A549 treated with RU486 at 1 μM for 4 hours (cell line): Measurements from ENCODE around the gene GPATCH8. TPM values are rescaled to one million over a fixed set of nuclear protein-coding genes. Genes with fewer than 3 reads are reported as not detected.

Source experiments
- total RNA-seq: library from RNA; stranded (reverse); fragments of 200-300 nt; extraction: Qiagen RNA extraction; gene quantifications from 5 replicates; pipeline ENCODE4 v1.2.3, GENCODE V29; 2022; ENCODE audit warnings: low read depth

GPATCH8 gene
- 16.7 to 23.4 TPM (median 22.4 TPM) in 5 replicates for total RNA-seq

DNA sequence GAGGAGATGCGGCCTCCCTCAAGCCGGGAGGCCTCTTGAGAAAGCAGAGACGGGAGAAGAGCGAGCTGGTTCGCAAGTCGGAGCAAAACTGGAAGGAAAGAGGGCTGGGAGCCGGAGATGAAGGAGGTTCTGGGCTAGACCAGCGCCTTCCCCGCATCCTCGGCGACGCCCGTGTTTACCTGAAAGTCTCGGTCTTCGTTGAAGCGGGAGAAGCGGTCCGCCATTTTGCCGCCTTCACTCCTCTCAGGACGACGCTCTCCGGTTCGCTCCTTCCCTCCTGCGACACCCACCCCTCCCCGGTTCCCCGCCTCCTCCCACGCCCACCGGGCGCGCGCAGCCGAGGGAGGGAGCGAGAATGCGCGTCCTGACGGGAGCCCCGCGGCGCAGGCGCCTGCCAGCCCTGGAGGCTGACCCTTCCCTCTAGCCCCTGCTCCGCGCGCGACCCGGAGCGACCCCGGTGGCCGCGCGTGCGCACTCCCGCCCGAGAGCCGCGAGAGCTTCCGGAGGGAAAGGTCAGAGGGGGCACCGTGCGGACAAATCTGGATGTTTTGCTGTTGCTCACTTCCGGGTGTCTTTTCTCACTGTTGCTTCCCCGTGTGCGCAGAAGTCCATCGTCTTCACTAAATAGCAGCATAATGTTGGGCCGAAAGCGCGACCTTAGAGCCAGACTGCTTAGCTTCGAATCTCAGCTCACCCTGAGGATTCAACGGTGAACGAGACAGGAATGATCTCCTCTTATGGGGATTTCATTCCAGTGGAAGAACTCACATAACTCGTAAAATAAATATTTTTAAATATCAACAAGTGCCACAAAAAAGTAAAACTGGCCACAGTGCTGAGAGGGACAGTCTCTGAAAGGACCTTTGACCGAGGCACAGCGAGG lies at the start of gene GPATCH8:
Gene GPATCH8, minus strand, starts transcription at position 260 of the 883 bp plus-strand sequence. Its CDS starts 36 bp downstream, at position 224.

DNA sequence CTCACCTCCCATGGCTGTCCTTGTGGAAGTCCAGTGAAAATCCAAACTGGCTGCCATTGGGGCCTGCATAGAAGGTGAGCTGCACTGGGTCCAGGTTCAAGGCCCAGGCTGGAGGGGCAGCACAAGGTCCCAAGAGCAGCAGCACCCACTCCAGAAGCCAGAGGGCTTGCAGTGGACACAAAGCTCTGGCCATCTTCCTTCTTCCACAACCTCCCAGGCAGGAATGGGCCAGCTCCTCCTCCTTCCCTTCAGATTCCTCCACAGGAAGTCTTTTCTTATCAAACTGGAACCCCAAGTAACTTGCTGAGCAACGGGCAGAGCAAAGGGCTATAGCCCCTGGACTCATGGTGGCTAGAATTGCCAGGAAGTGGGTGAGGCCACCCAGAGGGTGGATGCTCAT lies 113.9 kb downstream of the GPATCH8 start, which contains the start of gene ITGA2B:
Gene ITGA2B, minus strand, starts transcription at position 369 of the 400 bp plus-strand sequence. Its CDS starts 176 bp downstream, at position 193.

DNA sequence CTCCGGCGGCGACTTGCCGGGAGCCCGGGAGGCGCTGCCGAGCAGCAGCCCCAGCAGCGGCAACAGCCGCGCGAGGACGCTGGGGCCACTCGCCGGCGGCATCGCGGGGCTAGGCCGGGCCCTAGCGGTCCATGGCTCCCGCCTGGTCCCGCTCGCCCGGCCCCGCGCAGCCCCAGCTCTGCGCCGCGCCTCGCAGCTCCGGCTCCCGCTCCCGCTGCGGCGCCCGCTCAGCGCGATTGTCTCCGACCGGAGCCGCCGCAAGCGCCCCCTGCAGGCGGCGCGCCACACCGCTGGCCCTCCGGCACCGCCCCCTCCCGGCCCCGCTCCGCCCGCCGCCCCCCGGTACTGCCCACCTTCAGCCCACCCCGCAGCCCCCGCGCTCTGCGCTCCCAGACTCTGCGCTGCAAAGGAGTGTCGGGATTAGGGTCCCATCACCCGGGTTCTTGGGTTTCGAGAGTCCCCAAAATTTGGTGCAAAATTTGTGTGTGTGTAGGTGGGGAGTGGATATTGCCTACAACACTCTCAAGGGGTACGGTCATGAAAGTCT lies 139.5 kb downstream of the GPATCH8 start, which contains the start of gene FAM171A2:
Gene FAM171A2, minus strand, starts transcription at position 241 of the 547 bp plus-strand sequence. Its CDS starts 139 bp downstream, at position 102.

Other genes starting within 250 kb of the GPATCH8 start
- not detected in 5 replicates for gene SLC4A1, start 235.3 kb downstream of the GPATCH8 start, total RNA-seq
- gene RUNDC3A, start 194.8 kb downstream of the GPATCH8 start, total RNA-seq = 0.29 to 0.59 TPM (median 0.53 TPM) in 5 replicates
- 140 to 211 TPM (median 202 TPM) in 5 replicates for gene SLC25A39, start 178.6 kb downstream of the GPATCH8 start, total RNA-seq
- 197 to 268 TPM (median 233 TPM) in 5 replicates for gene GRN, start 158.1 kb downstream of the GPATCH8 start, total RNA-seq
- gene FAM171A2, start 139.6 kb downstream of the GPATCH8 start, total RNA-seq = 2.4 to 5.2 TPM (median 3.8 TPM) in 5 replicates
- 0.84 to 2.2 TPM (median 1.4 TPM) in 5 replicates for gene ITGA2B, start 113.8 kb downstream of the GPATCH8 start, total RNA-seq
- gene FZD2, start 54.1 kb upstream of the GPATCH8 start, total RNA-seq = 27.7 to 45.7 TPM (median 39.2 TPM) in 5 replicates
- gene MEIOC, start 153.1 kb upstream of the GPATCH8 start, total RNA-seq = 1.3 to 3.3 TPM (median 2.5 TPM) in 5 replicates
- gene CCDC43, start 186.4 kb upstream of the GPATCH8 start, total RNA-seq = 21.6 to 42.5 TPM (median 31.2 TPM) in 5 replicates
- 24.8 to 31.7 TPM (median 29.4 TPM) in 5 replicates for gene DBF4B, start 205.3 kb upstream of the GPATCH8 start, total RNA-seq